Testis (tissue), 3 donors: Measurements from ENCODE around the gene C21orf58. TPM values are rescaled to one million over a fixed set of nuclear protein-coding genes. Genes with fewer than 3 reads are reported as not detected.

Experiments used
- DNase-seq: peaks from one replicate; pipeline ENCODE4 v3.0.0-alpha.2; 2019
- H3K27ac ChIP-seq, 2 donors: fragments of 200-600 bp; sonication (generic); one replicate each; pipeline ENCODE4 v1.5.1; 2019
- H3K27me3 ChIP-seq: fragments of 200-600 bp; sonication (generic); one replicate; pipeline ENCODE4 v1.5.1; 2019
- H3K36me3 ChIP-seq: fragments of 200-600 bp; sonication (generic); one replicate; pipeline ENCODE4 v1.5.1; 2017; ENCODE audit warnings: low read depth; ENCODE audit errors: missing control alignments
- H3K4me1 ChIP-seq: fragments of 200-600 bp; sonication (generic); one replicate; pipeline ENCODE4 v1.5.1; 2019
- H3K4me3 ChIP-seq, 2 donors: fragments of 200-600 bp; sonication (generic); one replicate each; pipeline ENCODE4 v1.5.1; 2017 to 2019
- H3K9me3 ChIP-seq: fragments of 200-600 bp; sonication (generic); one replicate; pipeline ENCODE4 v1.5.1; 2017
- POLR2A ChIP-seq: fragments of 450-650 bp; IDR thresholded peaks from one replicate; pipeline ENCODE4 v1.6.1; 2017; ENCODE audit warnings: antibody characterized with exemption, mild to moderate bottlenecking, moderate library complexity
- WGBS, 2 donors: methylation state at CpG; one replicate each; pipeline ENCODE4 v1.1.5; 2018; 5-methylcytosine and 5-hydroxymethylcytosine counted together
- intact Hi-C: fragments of 100-400 bp; cut with DNase I; formaldehyde crosslinking; loops from one replicate; pipeline ENCODE4 v1.15.1; 2023; ENCODE audit warnings: low total_unique reads
- polyA plus RNA-seq: library from polyadenylated mRNA; stranded (reverse); fragments of 350-450 nt; fragmentation: Illumina TruSeq; extraction: RNeasy Lipid Tissue Mini Kit (QIAGEN cat#74804); gene quantifications from one replicate; pipeline ENCODE4 v1.2.3, GENCODE V29; 2014; ENCODE audit warnings: low read depth, low replicate concordance; ENCODE audit not compliant: insufficient read depth
- total RNA-seq, 2 donors: library from RNA; depleted of rRNA; stranded (reverse); fragments of >200 nt; gene quantifications; one replicate each; pipeline ENCODE4 v1.2.3, GENCODE V29; 2016
- TF ChIP-seq, protein P1 (sequence below), 3 experiments: fragments of 450-650 bp in 2 of 3; fragments of 200-600 bp in 1 of 3; sonication (generic) in 1 of 3; IDR thresholded peaks; one replicate each; pipeline ENCODE4 v1.5.1; 2016 to 2019; ENCODE audit warnings: antibody characterized with exemption in 3 of 3, mild to moderate bottlenecking in 2 of 3, moderate library complexity in 1 of 3

The C21orf58 gene
- total and polyA plus RNA-seq, 3 donors from 2014 or later: 13.6 to 21.6 (median 13.7) TPM

DNA sequence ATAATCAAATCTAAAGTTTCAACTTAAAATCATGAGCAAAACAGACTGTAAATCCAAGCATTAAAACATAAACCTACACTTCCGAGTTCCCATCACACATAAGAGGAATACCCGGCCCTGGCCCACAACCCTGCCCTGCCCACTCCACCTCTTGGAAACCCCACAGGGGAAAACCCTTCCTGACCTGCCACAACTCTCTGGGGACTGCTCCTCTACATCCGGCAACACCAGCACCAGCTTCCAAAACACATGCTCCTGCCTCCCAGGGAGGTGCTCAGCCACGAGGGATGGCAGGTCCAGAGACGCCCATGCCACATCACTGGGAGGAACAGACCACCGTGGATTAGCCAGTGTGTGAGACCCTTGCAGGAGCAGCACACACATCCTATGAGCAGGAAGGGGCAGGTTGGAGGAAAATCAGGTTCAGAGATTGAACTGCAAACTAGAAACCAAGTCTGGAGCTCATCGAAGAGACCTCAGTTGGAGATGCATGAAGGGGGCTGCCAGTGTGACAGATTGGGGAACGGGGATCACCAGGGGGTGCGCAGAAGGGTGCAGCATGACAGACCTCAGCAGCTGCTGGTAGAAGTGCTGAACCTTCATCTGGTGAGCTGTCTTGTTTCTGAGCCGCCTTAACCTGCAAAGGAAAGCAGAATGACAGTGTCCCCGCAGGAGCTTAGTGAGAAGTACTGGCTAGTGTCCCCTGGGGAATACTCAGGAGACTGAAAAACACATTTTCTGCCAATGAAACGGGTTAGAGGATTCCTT lies 69.3 kb downstream of the C21orf58 start:
- intact Hi-C loops: no loop called here

DNA sequence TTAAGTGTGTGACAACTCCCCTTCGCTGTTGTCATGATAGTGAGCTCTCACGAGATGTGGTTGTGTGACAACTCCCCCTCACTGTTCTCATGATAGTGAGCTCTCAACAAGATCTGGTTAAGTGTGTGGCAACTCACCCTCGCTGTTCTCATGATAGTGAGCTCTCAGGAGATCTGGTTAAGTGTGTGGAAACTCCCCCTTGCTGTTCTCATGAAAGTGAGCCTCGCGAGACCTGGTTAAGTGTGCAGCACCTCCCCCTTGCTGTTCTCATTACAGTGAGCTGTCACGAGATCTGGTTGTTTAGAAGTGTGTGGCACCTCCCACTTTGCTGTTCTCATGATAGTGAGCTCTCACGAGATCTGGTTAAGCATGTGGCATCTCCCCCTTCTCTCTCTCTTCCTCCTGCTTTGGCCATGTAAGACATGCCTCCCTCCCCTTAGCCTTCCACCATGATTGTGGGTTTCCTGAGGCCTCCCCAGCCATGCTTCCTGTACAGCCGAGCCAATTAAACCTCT lies 70.0 kb downstream of the C21orf58 start:
- Histone ChIP-seq H3K9me3 (no peaks in the 10 kb centered on the region), H3K4me3 (no peak overlapping the region), H3K27ac (no peak overlapping the region), H3K4me1 (no peaks in the 10 kb centered on the region), H3K36me3 (no peaks in the 10 kb centered on the region), H3K27me3 (no peaks in the 10 kb centered on the region)
- WGBS, 2 donors: 65 to 76% methylated on average over 8 of the region's 8 CpGs
- DNase-seq: no peak
- intact Hi-C loops: no loop called here
- TF ChIP-seq POLR2A: no peak
- TF ChIP-seq, protein P1, sequence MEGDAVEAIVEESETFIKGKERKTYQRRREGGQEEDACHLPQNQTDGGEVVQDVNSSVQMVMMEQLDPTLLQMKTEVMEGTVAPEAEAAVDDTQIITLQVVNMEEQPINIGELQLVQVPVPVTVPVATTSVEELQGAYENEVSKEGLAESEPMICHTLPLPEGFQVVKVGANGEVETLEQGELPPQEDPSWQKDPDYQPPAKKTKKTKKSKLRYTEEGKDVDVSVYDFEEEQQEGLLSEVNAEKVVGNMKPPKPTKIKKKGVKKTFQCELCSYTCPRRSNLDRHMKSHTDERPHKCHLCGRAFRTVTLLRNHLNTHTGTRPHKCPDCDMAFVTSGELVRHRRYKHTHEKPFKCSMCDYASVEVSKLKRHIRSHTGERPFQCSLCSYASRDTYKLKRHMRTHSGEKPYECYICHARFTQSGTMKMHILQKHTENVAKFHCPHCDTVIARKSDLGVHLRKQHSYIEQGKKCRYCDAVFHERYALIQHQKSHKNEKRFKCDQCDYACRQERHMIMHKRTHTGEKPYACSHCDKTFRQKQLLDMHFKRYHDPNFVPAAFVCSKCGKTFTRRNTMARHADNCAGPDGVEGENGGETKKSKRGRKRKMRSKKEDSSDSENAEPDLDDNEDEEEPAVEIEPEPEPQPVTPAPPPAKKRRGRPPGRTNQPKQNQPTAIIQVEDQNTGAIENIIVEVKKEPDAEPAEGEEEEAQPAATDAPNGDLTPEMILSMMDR (IDR thresholded peaks at IDR 0.05): no peak

More for the DNA sequence above, 69.3 kb downstream of the C21orf58 start:
- TF ChIP-seq, protein P1 (IDR thresholded peaks at IDR 0.05): no peak
- no peak for TF ChIP-seq POLR2A
- H3K36me3 ChIP-seq: no peaks in the 10 kb centered on the region
- no peaks in the 10 kb centered on the region for H3K27me3 ChIP-seq
- H3K9me3 ChIP-seq: no peaks in the 10 kb centered on the region
- H3K27ac ChIP-seq: no peak overlapping the region
- no peaks in the 10 kb centered on the region for H3K4me1 ChIP-seq
- WGBS, 2 donors: 79 to 83% methylated on average over 12 of the region's 12 CpGs
- H3K4me3 ChIP-seq: no peak overlapping the region
- DNase-seq: no peak

DNA sequence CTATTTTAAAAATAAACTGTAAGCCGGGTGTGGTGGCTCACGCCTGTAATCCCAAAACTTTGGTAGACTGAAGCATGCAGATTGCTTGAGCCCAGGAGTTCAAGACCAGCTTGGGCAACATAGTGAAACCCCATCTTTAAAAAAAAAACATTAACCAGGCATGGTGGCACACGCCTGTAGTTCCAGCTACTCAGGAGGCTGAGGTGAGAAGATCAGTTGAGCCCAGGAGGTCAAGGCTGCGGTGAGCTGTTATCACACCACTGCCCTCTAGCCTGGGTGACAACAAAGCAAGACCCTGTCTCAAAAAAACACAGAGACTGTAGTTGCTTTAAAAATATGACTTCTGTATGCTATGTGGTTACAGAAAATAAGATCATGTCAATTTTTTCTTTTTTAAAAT lies 70.8 kb downstream of the C21orf58 start:
- H3K4me1 ChIP-seq: no peaks in the 10 kb centered on the region
- intact Hi-C loops: no loop called here
- no peaks in the 10 kb centered on the region for H3K27me3 ChIP-seq
- no peak overlapping the region for H3K27ac ChIP-seq
- no peak for TF ChIP-seq POLR2A
- TF ChIP-seq, protein P1 (IDR thresholded peaks at IDR 0.05): no peak
- no peaks in the 10 kb centered on the region for H3K36me3 ChIP-seq
- H3K9me3 ChIP-seq: no peaks in the 10 kb centered on the region
- WGBS, 2 donors: 89 to 91% methylated on average over 4 of the region's 4 CpGs
- H3K4me3 ChIP-seq: no peak overlapping the region
- no peak for DNase-seq

Other genes starting within 250 kb of the C21orf58 start
- gene COL6A2, start 225.8 kb downstream of the C21orf58 start, total RNA-seq: 100 to 1,000 TPM; 192 to 236 TPM
- 362 TPM for gene COL6A2, start 225.8 kb downstream of the C21orf58 start, polyA plus RNA-seq
- 10 to 100 TPM; 50.5 to 63.5 TPM for gene FTCD, start 168.3 kb downstream of the C21orf58 start, total RNA-seq
- 49.2 TPM for gene FTCD, start 168.3 kb downstream of the C21orf58 start, polyA plus RNA-seq
- gene SPATC1L, start 139.4 kb downstream of the C21orf58 start, total RNA-seq: 10 to 100 TPM; 75.6 to 96.1 TPM
- 55.4 TPM for gene SPATC1L, start 139.4 kb downstream of the C21orf58 start, polyA plus RNA-seq
- 100 to 1,000 TPM; 126 to 152 TPM for gene LSS, start 95.1 kb downstream of the C21orf58 start, total RNA-seq
- 35.6 TPM for gene LSS, start 95.1 kb downstream of the C21orf58 start, polyA plus RNA-seq
- 100 to 1,000 TPM; 107 to 136 TPM for gene MCM3AP, start 38.3 kb downstream of the C21orf58 start, total RNA-seq
- gene MCM3AP, start 38.3 kb downstream of the C21orf58 start, polyA plus RNA-seq: 68.3 TPM
- gene YBEY, start 37.5 kb downstream of the C21orf58 start, total RNA-seq: 10 to 100 TPM; 50.7 to 55.0 TPM
- 141 TPM for gene YBEY, start 37.5 kb downstream of the C21orf58 start, polyA plus RNA-seq
- 100 to 1,000 TPM; 116 to 169 TPM for gene PCNT, start 286 bp upstream of the C21orf58 start, total RNA-seq
- gene PCNT, start 286 bp upstream of the C21orf58 start, polyA plus RNA-seq: 44.7 TPM
- gene DIP2A, start 135.0 kb upstream of the C21orf58 start, total RNA-seq: 100 to 1,000 TPM in 1 of 2 donors, 10 to 100 TPM in 1; 94.3 to 104 TPM
- 42.5 TPM for gene DIP2A, start 135.0 kb upstream of the C21orf58 start, polyA plus RNA-seq